Upper lobe of left lung (tissue), 4 donors: ENCODE results near the gene PNPLA7.

Experiments used
- EP300 ChIP-seq, 4 donors: sonication (generic); formaldehyde crosslinking; IDR thresholded peaks; one replicate each; pipeline ENCODE4 v1.5.1; 2017; ENCODE audit warnings: antibody characterized with exemption in 4 of 4, control low read depth in 2 of 4
- POLR2A ChIP-seq, 4 donors: fragments of 450-650 bp; IDR thresholded peaks; one replicate each; pipeline ENCODE4 v1.5.1; 2016 to 2017; ENCODE audit warnings: antibody characterized with exemption in 4 of 4, mild to moderate bottlenecking in 2 of 4
- TF ChIP-seq, protein P1 (sequence below), 6 experiments: fragments of 450-650 bp in 4 of 6; fragments of 200-600 bp in 2 of 6; sonication (generic) in 2 of 6; IDR thresholded peaks; one replicate each; pipeline ENCODE4 v1.5.1; 2016 to 2019; ENCODE audit warnings: antibody characterized with exemption in 6 of 6

DNA sequence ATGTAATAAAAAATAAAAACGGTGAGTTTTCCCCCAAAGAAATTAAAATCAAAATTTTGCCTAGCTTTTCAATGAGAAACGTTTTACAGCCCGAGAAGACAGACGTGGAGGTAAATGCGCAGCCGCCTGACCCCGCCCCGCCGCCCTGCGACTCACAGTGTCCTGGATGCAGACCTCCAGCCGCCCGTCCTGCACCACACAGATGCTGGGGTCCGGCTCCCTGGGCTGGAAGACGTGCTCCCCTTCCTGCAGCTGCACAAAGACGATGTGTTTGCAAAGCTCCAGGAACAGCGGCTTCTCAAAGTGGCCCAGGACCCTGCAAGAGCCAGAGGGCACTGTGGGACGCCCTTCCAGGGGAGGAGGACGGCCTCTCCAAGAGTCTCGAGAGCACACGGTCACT lies 7.7 kb downstream of the PNPLA7 start:
- TF ChIP-seq EP300 (IDR thresholded peaks at IDR 0.05), result no peak
- TF ChIP-seq, protein P1, sequence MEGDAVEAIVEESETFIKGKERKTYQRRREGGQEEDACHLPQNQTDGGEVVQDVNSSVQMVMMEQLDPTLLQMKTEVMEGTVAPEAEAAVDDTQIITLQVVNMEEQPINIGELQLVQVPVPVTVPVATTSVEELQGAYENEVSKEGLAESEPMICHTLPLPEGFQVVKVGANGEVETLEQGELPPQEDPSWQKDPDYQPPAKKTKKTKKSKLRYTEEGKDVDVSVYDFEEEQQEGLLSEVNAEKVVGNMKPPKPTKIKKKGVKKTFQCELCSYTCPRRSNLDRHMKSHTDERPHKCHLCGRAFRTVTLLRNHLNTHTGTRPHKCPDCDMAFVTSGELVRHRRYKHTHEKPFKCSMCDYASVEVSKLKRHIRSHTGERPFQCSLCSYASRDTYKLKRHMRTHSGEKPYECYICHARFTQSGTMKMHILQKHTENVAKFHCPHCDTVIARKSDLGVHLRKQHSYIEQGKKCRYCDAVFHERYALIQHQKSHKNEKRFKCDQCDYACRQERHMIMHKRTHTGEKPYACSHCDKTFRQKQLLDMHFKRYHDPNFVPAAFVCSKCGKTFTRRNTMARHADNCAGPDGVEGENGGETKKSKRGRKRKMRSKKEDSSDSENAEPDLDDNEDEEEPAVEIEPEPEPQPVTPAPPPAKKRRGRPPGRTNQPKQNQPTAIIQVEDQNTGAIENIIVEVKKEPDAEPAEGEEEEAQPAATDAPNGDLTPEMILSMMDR (IDR thresholded peaks at IDR 0.05), result no peak
- no peak for TF ChIP-seq POLR2A (IDR thresholded peaks at IDR 0.05)
